Parathyroid adenoma (tissue), 2 donors: ENCODE results near the gene ZNF260.

ENCODE experiments used
- H2AFZ ChIP-seq: fragments of 300-600 bp; sonication (generic); one replicate; pipeline ENCODE4 v1.7.0; 2017; ENCODE audit warnings: antibody characterized with exemption, mild to moderate bottlenecking
- H3K27ac ChIP-seq: fragments of 300-600 bp; sonication (generic); one replicate; pipeline ENCODE4 v1.7.0; 2017
- H3K27me3 ChIP-seq: fragments of 300-600 bp; sonication (generic); one replicate; pipeline ENCODE4 v1.7.0; 2017; ENCODE audit warnings: low read length; ENCODE audit not compliant: control insufficient read depth, insufficient read depth
- H3K36me3 ChIP-seq: fragments of 300-600 bp; sonication (generic); one replicate; pipeline ENCODE4 v1.7.0; 2017; ENCODE audit warnings: low read length; ENCODE audit not compliant: control insufficient read depth, insufficient read depth
- H3K4me1 ChIP-seq: fragments of 300-600 bp; sonication (generic); one replicate; pipeline ENCODE4 v1.7.0; 2017; ENCODE audit warnings: control low read depth
- H3K4me2 ChIP-seq: fragments of 300-600 bp; sonication (generic); one replicate; pipeline ENCODE4 v1.7.0; 2017; ENCODE audit warnings: low read length
- H3K4me3 ChIP-seq: fragments of 300-600 bp; sonication (generic); one replicate; pipeline ENCODE4 v1.7.0; 2017; ENCODE audit warnings: low read depth, low read length
- H3K79me2 ChIP-seq: fragments of 300-600 bp; sonication (generic); one replicate; pipeline ENCODE4 v1.7.0; 2017; ENCODE audit warnings: control low read depth
- H3K9ac ChIP-seq: fragments of 300-600 bp; sonication (generic); one replicate; pipeline ENCODE4 v1.7.0; 2017; ENCODE audit warnings: mild to moderate bottlenecking
- H3K9me3 ChIP-seq: fragments of 300-600 bp; sonication (generic); one replicate; pipeline ENCODE4 v1.7.0; 2017; ENCODE audit warnings: low read length; ENCODE audit not compliant: control insufficient read depth
- TF ChIP-seq, protein P1 (sequence below): fragments of 300-600 bp; sonication (generic); IDR thresholded peaks from one replicate; pipeline ENCODE4 v1.7.0; 2017; ENCODE audit warnings: antibody characterized with exemption, mild to moderate bottlenecking
- donor health status: primary hyperparathyroidism.

The ZNF260 gene

DNA sequence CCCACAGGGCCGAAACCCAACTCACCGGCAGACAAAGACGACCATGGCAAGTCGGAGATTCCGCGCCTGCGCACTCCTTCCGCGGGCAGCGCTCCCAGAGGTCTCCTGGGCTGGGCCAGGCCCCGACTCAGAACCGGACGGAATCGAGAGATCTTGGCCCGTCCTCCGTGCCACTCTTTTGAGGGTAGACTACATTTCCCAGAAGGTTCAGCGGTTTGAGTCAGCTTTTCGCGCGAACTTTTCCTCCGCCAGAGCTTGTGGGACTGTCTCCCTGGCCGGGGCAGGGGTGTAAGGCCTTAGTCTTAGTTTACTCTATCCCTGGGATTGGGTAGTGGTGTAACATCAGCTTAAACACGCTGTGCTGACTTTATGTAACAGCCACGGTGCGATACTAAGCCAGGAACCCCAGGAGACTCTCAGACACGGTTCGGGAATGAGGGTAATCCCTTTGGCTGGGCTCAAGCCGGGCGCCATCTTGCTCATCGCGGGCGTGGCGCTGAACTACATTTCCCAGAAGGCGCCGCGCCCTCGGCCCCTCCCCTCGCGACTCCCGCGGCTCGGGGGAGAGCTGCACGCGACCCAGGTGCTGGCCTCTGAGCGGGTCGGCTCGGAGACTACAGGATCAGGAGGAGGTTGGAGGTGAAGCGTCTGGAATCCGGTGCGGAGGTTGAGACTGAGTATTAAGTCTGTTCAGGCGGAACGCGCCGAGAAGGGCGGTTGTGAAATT is at the start of gene ZNF260:
Gene ZNF260 (minus strand): TSS at position 78 of the 727 bp plus-strand sequence. CDS start 13,033 bp downstream, outside the sequence.
- peak within 1 kb of the TSS; percentile 67 for H3K4me2 ChIP-seq
- H3K79me2 ChIP-seq = peaks cover 15% of the 10 kb centered on the region
- H3K27me3 ChIP-seq = no peaks in the 10 kb centered on the region
- H2AFZ ChIP-seq = peak within 1 kb of the TSS; percentile 96
- no peaks in the 10 kb centered on the region for H3K4me1 ChIP-seq
- H3K27ac ChIP-seq = peak within 1 kb of the TSS; percentile 89
- no peaks in the 10 kb centered on the region for H3K9me3 ChIP-seq
- H3K9ac ChIP-seq = peak within 1 kb of the TSS; percentile 39
- peak within 1 kb of the TSS; percentile 92 for H3K4me3 ChIP-seq
- no peaks in the 10 kb centered on the region for H3K36me3 ChIP-seq
- TF ChIP-seq, protein P1, sequence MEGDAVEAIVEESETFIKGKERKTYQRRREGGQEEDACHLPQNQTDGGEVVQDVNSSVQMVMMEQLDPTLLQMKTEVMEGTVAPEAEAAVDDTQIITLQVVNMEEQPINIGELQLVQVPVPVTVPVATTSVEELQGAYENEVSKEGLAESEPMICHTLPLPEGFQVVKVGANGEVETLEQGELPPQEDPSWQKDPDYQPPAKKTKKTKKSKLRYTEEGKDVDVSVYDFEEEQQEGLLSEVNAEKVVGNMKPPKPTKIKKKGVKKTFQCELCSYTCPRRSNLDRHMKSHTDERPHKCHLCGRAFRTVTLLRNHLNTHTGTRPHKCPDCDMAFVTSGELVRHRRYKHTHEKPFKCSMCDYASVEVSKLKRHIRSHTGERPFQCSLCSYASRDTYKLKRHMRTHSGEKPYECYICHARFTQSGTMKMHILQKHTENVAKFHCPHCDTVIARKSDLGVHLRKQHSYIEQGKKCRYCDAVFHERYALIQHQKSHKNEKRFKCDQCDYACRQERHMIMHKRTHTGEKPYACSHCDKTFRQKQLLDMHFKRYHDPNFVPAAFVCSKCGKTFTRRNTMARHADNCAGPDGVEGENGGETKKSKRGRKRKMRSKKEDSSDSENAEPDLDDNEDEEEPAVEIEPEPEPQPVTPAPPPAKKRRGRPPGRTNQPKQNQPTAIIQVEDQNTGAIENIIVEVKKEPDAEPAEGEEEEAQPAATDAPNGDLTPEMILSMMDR = peak; percentile 12

DNA sequence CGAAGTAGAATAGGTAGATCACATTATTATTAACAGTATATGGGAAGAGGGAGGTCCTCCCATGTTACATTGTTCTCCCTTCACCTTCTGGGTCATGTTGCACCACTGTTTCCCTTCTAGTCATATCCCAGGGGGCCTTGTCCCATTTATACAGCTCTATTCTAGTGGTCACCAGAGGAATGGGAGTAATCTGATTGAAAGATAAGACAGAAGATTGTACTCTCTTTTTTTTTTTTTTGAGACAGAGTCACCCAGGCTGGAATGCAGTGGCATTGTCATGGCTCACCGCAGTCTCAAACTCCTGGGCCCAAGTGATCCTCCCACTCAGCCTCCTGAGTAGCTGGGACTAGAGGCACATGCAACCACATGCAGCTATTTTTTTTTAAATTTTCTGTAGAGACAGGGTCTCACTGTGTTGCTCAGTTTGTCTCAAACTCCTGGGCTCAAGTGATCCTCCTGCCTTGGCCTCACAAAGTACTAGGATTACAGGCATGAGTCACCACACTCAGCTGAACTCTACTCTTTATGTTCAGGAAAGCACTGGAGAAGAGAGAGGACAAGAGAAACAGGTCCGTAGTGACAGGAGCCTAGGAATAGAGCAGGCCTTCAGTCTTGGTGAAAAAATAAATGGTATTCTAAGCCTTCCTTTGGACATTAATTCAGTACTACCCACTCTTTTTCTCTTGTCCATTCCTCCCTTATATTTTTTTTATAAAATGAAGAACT is 49.4 kb upstream of the ZNF260 start:
- Histone ChIP-seq H3K79me2 (peaks cover 18% of the 10 kb centered on the region), H2AFZ (no peak overlapping the region), H3K4me2 (no peak overlapping the region), H3K4me3 (no peak overlapping the region), H3K4me1 (peaks cover 9% of the 10 kb centered on the region), H3K9me3 (no peaks in the 10 kb centered on the region), H3K36me3 (no peaks in the 10 kb centered on the region), H3K9ac (no peak overlapping the region), H3K27ac (no peak overlapping the region), H3K27me3 (no peaks in the 10 kb centered on the region)
- TF ChIP-seq, protein P1 = no peak

DNA sequence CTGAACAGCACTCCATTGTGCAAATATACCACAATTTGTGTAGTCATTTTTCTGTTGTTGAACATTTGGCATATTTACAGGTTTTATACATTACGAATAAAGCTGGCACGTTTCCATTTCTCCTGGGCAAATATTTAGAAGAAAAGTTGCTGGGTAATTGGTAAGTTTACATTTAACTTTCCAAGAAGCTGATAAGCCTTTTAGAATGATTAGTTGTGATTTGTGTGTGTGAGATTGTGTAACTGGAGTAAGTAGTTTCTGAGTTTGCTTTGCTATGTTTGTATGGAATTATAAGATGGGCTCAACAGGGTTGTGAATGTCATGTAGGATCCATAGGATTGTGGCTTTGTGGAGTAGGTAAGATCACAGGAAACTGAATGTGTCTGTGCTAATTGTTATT is 46.7 kb upstream of the ZNF260 start:
- Histone ChIP-seq H3K27ac (no peak overlapping the region), H2AFZ (no peak overlapping the region), H3K4me1 (peaks cover 9% of the 10 kb centered on the region), H3K79me2 (peaks cover 18% of the 10 kb centered on the region), H3K36me3 (no peaks in the 10 kb centered on the region), H3K4me2 (peak overlapping the region; percentile 75), H3K27me3 (no peaks in the 10 kb centered on the region), H3K4me3 (peak overlapping the region; percentile 96), H3K9ac (no peak overlapping the region), H3K9me3 (no peaks in the 10 kb centered on the region)
- TF ChIP-seq, protein P1 = no peak

DNA sequence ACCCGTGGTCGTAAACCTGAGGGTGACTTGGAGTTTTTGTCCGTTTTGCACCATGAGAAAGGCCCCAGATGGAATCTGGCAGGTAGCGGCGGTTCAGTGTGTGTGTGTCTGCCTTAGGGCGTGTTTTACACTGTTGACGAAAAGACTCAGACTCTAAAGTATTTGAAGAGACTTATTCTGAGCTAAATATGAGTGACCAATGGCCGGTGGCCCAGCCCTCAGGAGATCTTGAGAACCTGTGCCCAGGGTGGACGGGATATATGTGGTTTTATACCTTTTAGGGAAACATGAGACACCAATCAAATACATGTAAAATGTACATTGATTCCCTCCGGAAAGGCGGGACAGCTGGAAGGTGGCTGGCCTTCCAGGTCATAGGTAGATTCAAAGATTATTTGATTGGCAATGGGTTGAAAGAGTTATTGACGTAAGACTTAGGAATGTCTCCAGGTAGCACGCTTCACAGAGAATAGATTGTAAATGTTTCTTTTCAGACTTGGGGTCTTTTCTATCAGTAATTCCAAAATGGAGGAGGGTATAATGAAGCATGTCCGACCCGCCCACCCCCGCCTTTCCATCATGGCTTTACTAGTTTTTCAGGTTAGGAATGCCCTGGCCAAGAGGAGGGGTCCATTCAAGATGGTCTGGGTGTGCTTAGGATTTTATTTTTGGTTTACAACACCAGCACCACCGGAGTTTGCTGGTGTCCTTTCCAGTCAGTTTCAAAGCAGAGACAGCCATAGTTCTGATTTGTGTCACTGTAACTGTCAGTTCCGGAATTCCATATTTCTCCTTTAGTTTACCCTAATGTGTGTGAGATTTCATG is 46.0 kb upstream of the ZNF260 start:
- Histone ChIP-seq H3K9me3 (no peaks in the 10 kb centered on the region), H3K79me2 (peaks cover 14% of the 10 kb centered on the region), H3K4me2 (peak overlapping the region; percentile 75), H3K4me3 (peak overlapping the region; percentile 96), H3K36me3 (no peaks in the 10 kb centered on the region), H3K27me3 (no peaks in the 10 kb centered on the region), H2AFZ (peak overlapping the region; percentile 91), H3K27ac (peak overlapping the region; percentile 76), H3K9ac (peak overlapping the region; percentile 67), H3K4me1 (peaks cover 9% of the 10 kb centered on the region)
- TF ChIP-seq, protein P1 = no peak
